ENCODE measurements around the gene CFAP92.
"Not testable (repeated sequence)": the region's sequence is repeated elsewhere in the genome, so short reads cannot be mapped to it uniquely, and the experiment has no call there.

The CFAP92 gene

GRCh38 chr3:128933213-128933921, 60.5 kb downstream of the CFAP92 start:
- DNase-seq, result no peak

GRCh38 chr3:128932516-128933212, 61.2 kb downstream of the CFAP92 start:
- DNase-seq, result no peak

DNA sequence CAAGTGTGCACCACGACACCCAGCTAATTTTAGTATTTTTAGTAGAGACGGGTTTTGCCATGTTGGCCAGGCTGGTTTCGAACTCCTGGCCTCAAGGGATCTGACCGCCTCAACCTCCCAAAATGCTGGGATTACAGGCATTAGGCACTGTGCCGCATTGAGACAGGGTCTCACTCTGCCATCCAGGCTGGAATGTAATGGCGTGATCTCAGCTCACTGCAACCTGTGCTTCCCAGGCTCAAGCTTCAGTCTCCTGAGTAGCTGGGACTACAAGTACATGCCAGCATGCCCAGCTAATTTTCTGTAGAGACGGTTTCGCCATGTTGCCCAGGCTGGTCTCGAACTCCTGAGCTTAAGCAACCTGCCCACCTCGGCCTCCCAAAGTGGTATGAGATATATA, 62.8 kb downstream of the CFAP92 start:
- no peak for DNase-seq

DNA sequence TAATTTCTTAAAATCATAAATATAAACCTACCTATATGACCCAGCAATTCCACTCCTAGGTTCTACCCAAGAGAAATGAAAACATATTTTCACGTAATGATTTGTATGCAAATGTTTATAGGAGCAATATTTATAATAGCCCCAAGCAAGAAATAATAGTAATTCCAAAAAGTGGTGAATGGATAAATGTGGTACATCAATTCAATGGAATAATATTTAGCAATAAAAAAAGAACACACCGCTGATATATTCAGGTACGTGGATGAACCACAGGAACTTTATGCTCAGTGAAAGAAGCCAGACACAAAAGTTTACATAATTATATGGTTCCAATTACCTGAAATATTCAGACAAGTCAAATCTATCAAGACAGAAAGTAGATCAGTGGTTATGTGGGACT, 64.5 kb downstream of the CFAP92 start:
- no peak for DNase-seq

DNA sequence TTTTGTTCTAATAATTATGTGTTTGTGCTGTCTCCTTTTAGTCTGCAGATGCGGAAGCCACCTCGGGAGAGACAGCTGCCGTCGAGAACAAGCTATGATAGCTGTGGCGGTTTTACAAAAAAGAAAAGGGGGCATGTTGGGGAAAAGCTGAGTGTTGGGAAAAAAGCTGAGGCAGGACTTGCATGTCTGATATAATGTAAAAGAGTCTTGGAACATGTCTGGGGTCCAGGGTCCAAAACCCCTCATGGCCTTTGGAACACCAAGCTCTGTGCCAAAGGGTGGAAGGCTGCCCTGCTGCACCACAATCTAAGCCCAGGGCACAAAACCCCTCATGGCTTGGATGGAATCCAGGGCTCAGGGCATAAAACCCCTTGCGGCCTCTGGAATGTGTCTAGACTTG, 69.9 kb downstream of the CFAP92 start:
- DNase-seq, result not testable (repeated sequence)

- DNase-seq, result no peak
Measured at GRCh38 chr3:128923576-128923975, 70.3 kb downstream of the CFAP92 start.

- no peak for DNase-seq
Measured at GRCh38 chr3:128922804-128923459, 70.9 kb downstream of the CFAP92 start.

- no peak for DNase-seq
Measured at GRCh38 chr3:128919988-128920387, 73.9 kb downstream of the CFAP92 start.

GRCh38 chr3:128917291-128917690, 76.6 kb downstream of the CFAP92 start:
- DNase-seq, result no peak

DNA sequence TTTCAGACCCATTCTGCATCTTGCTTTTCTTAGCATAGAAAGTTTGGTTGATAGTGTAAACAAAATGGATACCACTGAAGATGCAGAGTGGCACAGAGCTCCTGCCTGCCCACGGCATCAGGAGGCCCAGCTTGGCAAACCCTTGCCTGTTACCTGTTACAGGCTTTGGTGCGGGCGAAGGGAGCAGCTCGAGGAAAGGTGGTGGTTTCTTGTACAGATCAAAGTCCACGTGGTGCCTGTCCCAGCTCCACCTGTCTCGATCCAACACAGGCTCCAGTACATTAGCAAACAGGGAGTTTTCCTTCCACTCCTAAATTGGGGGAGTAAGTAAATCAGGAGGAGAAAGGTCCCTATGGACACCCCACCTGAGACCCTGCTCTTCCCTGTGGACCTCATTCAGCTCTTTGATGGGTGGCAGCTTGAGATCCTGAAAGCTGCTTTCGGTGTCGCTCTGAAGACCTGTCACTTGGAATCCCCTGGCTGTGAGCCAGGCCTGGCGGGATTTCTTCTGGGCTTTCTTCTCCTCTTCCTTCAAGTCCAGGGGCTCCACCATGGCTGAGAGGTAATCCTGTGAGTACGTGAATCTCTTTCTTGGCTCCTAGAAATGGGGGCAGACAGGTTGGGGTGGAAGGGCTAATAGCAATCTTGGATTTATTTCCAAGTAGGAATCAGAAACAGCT, 78.8 kb downstream of the CFAP92 start:
- DNase-seq, result no peak

- DNase-seq, result no peak
Measured at GRCh38 chr3:128911911-128912310, 82.0 kb downstream of the CFAP92 start.

DNA sequence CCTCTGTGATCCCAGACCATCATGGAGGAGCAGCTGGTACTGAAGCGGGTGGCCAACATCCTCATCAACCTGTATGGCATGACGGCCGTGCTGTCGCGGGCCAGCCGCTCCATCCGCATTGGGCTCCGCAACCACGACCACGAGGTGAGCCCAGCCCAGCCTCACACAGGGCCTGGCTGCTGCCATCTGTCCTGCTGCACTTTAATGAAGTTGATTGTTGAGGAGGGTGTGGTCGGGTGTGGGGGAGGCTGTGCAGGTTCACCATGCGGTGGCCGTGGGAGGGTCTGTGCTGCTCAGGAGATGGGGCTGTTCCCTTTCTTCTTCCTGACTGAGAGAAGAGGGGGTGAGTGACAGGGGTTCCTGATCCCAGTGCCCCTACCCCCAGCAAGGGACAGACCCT, 83.9 kb downstream of the CFAP92 start:
- DNase-seq, result no peak

GRCh38 chr3:128908951-128909350, 84.9 kb downstream of the CFAP92 start:
- no peak for DNase-seq

- DNase-seq, result no peak
Measured at GRCh38 chr3:128907706-128908445, 86.0 kb downstream of the CFAP92 start.

GRCh38 chr3:128906804-128907525, 86.9 kb downstream of the CFAP92 start:
- no peak for DNase-seq

- no peak for DNase-seq
Measured at GRCh38 chr3:128906031-128906803, 87.7 kb downstream of the CFAP92 start.

DNA sequence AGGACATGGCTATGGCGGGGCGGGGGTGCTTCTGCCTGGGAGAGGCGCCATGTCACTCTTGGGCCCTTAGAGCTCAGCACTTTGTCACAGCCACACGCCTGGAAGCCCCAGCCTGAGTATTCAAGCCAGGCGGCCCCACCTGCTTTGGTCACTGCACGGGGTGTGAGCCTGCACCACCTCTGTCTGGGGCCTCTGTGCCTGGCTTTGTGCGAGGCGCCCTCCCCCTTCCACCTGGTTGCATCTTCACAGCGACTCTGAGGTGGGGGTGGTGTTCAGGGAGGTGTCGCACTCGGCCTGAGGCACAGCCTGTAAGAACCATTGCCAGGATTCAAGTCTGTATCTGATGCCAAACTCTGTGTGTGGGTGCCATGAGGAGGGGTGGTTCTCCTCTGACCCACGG, 90.4 kb downstream of the CFAP92 start:
- no peak for DNase-seq

- no peak for DNase-seq
Measured at GRCh38 chr3:128902426-128902825, 91.5 kb downstream of the CFAP92 start.

- DNase-seq, result no peak
Measured at GRCh38 chr3:128895843-128896697, 97.8 kb downstream of the CFAP92 start.

All from NCI-H1417 treated with DMSO at 0.1 percent for 48 hours (cell line).